Femur (tissue), 1 donor: ENCODE results near the gene CNTNAP5.

Experiments used
- DNase-seq: peaks from one replicate; pipeline ENCODE4 v3.0.0-alpha.2; 2017

The CNTNAP5 gene

DNA sequence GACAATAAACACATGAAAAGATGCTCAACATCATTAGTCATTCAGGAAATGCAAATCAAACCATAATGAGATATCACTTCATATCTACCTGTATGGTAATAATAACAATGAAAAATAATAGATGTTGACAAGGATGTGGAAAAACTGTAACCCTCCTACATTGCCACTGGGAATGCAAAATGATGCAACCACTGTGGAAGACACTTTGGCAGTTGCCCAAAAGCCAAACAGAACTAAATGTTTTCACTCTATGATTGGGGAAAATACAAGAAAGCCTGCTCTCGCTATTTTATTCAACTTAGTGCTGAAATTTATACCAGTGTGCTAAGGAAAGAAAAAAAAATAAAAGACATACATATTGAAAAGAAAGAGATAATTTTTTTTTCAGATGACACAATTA, 934.5 kb downstream of the CNTNAP5 start:
- no peak for DNase-seq

- no peak for DNase-seq
Measured at GRCh38 chr2:124961132-124961531, 936.0 kb downstream of the CNTNAP5 start.
